DOHH2 (cell line): ENCODE results near the gene SUN1.

ENCODE experiments used
- H3F3A ChIP-seq: fragments of 200-600 bp; sonication (generic), shearing (Covaris generic); 2 replicates; pipeline ENCODE4 v1.6.0; 2016; ENCODE audit warnings: antibody characterized with exemption, mild to moderate bottlenecking; ENCODE audit not compliant: control insufficient read depth, insufficient read depth
- H3K27ac ChIP-seq: fragments of 200-600 bp; sonication (generic); 2 replicates; pipeline ENCODE4 v1.5.1; 2014; ENCODE audit warnings: low read depth, mild to moderate bottlenecking, low read length, moderate library complexity
- H3K27me3 ChIP-seq: fragments of 200-600 bp; sonication (generic); 2 replicates; pipeline ENCODE4 v1.6.1; 2014; ENCODE audit warnings: mild to moderate bottlenecking, low read length, mixed read lengths; ENCODE audit not compliant: control insufficient read depth
- H3K36me3 ChIP-seq: fragments of 200-600 bp; sonication (generic); 2 replicates; pipeline ENCODE4 v1.6.1; 2014; ENCODE audit warnings: mild to moderate bottlenecking, low read length, moderate library complexity, mixed read lengths; ENCODE audit not compliant: control insufficient read depth
- H3K4me1 ChIP-seq: fragments of 200-600 bp; sonication (generic); 2 replicates; pipeline ENCODE4 v1.6.1; 2014; ENCODE audit warnings: mild to moderate bottlenecking, low read length, mixed read lengths; ENCODE audit not compliant: control insufficient read depth
- H3K4me2 ChIP-seq: fragments of 200-600 bp; sonication (generic); 2 replicates; pipeline ENCODE4 v1.6.0; 2014; ENCODE audit warnings: mild to moderate bottlenecking, low read length, moderate library complexity
- H3K4me3 ChIP-seq: fragments of 200-600 bp; sonication (generic); 2 replicates; pipeline ENCODE4 v1.5.1; 2014; ENCODE audit warnings: mild to moderate bottlenecking, low read length, mixed read lengths
- H3K79me2 ChIP-seq: fragments of 200-600 bp; sonication (generic); 2 replicates; pipeline ENCODE4 v1.6.1; 2014; ENCODE audit warnings: mild to moderate bottlenecking, low read length, mixed read lengths; ENCODE audit not compliant: control insufficient read depth
- H3K9me2 ChIP-seq: fragments of 200-600 bp; sonication (generic); replicated peaks from 2 replicates; pipeline ENCODE4 v1.6.1; 2014; ENCODE audit warnings: mild to moderate bottlenecking, low read length, mixed read lengths; ENCODE audit not compliant: control insufficient read depth
- H3K9me3 ChIP-seq: fragments of 200-600 bp; sonication (generic); 2 replicates; pipeline ENCODE4 v1.6.1; 2014; ENCODE audit warnings: antibody characterized with exemption, low read length, mixed read lengths; ENCODE audit not compliant: control insufficient read depth, insufficient read depth
- H4K20me1 ChIP-seq: fragments of 200-600 bp; sonication (generic); 2 replicates; pipeline ENCODE4 v1.6.0; 2014; ENCODE audit warnings: low read depth, mild to moderate bottlenecking, antibody characterized with exemption, low read length, moderate library complexity; ENCODE audit not compliant: control insufficient read depth, insufficient read depth
- CTCF ChIP-seq: fragments of 200-600 bp; sonication (generic); IDR thresholded peaks from one replicate; pipeline ENCODE4 v1.5.1; 2014; ENCODE audit warnings: antibody characterized with exemption, mild to moderate bottlenecking, low read depth, low read length; ENCODE audit not compliant: poor library complexity, severe bottlenecking
- EZH2phosphoT487 ChIP-seq: fragments of 200-600 bp; sonication (generic); IDR thresholded peaks from 2 replicates; pipeline ENCODE4 v1.6.1; 2017; ENCODE audit warnings: borderline replicate concordance, mild to moderate bottlenecking, antibody characterized with exemption, low read length, moderate library complexity, mixed read lengths

The SUN1 gene

GRCh38 chr7:890868-891267, 58.6 kb downstream of the SUN1 start:
- H3K9me3 ChIP-seq, result no peaks in the 10 kb centered on the region
- no peaks in the 10 kb centered on the region for H3F3A ChIP-seq
- H4K20me1 ChIP-seq, result no peaks in the 10 kb centered on the region; the same call in 1 of the 2 replicates
- TF ChIP-seq EZH2phosphoT487 (no peak), CTCF (no peak)
- H3K27me3 ChIP-seq, result no peaks in the 10 kb centered on the region
- H3K27ac ChIP-seq, result no peak overlapping the region
- H3K9me2 ChIP-seq, result no peaks in the 10 kb centered on the region
- H3K4me3 ChIP-seq, result no peak overlapping the region
- peaks cover 34% of the 10 kb centered on the region for H3K79me2 ChIP-seq
- peaks cover 89% of the 10 kb centered on the region for H3K36me3 ChIP-seq
- H3K4me2 ChIP-seq, result no peak overlapping the region
- no peaks in the 10 kb centered on the region for H3K4me1 ChIP-seq

GRCh38 chr7:891291-891690, 59.0 kb downstream of the SUN1 start:
- peaks cover 90% of the 10 kb centered on the region for H3K36me3 ChIP-seq
- no peaks in the 10 kb centered on the region for H3K4me1 ChIP-seq
- no peaks in the 10 kb centered on the region for H3K9me2 ChIP-seq
- no peaks in the 10 kb centered on the region; the same call in 1 of the 2 replicates for H4K20me1 ChIP-seq
- H3K27me3 ChIP-seq, result no peaks in the 10 kb centered on the region
- H3F3A ChIP-seq, result no peaks in the 10 kb centered on the region
- TF ChIP-seq CTCF, result no peak
- TF ChIP-seq EZH2phosphoT487, result no peak
- H3K4me2 ChIP-seq, result no peak overlapping the region
- H3K9me3 ChIP-seq, result no peaks in the 10 kb centered on the region
- H3K4me3 ChIP-seq, result no peak overlapping the region
- peaks cover 30% of the 10 kb centered on the region for H3K79me2 ChIP-seq
- no peak overlapping the region for H3K27ac ChIP-seq

GRCh38 chr7:891805-892204, 59.5 kb downstream of the SUN1 start:
- peaks cover 90% of the 10 kb centered on the region for H3K36me3 ChIP-seq
- no peak overlapping the region for H3K4me3 ChIP-seq
- no peaks in the 10 kb centered on the region for H3F3A ChIP-seq
- no peak for TF ChIP-seq CTCF
- TF ChIP-seq EZH2phosphoT487, result no peak
- no peaks in the 10 kb centered on the region for H3K4me1 ChIP-seq
- H3K4me2 ChIP-seq, result no peak overlapping the region
- no peak overlapping the region for H3K27ac ChIP-seq
- H3K79me2 ChIP-seq, result peaks cover 25% of the 10 kb centered on the region
- no peaks in the 10 kb centered on the region for H3K27me3 ChIP-seq
- no peaks in the 10 kb centered on the region for H3K9me2 ChIP-seq
- H3K9me3 ChIP-seq, result no peaks in the 10 kb centered on the region
- H4K20me1 ChIP-seq, result no peaks in the 10 kb centered on the region; the same call in 1 of the 2 replicates
